Measurements from ENCODE around the gene ACSM2B. TPM values are rescaled to one million over a fixed set of nuclear protein-coding genes. Genes with fewer than 3 reads are reported as not detected.

The ACSM2B gene
- total RNA-seq, 4 donors from 2014 or later, result 0.16 to 0.60 TPM; not detected in 2

GRCh38 chr16:20519231-20519630, 56.9 kb downstream of the ACSM2B start:
- no peaks in the 10 kb centered on the region for H3K27me3 ChIP-seq
- DNase-seq (no peak), ATAC-seq (no peak)
- intact Hi-C loops (cut with DNase I; ENCODE audit: low total_unique reads) (no loop called here), in situ Hi-C loops (cut with MboI; ENCODE audit: low sequenced_read_pairs in 4 of 4) (no loop called here)
- no peak for TF ChIP-seq POLR2A (IDR thresholded peaks at IDR 0.05)
- TF ChIP-seq CTCF (IDR thresholded peaks at IDR 0.05 in 4 of 5, conservative IDR thresholded peaks at IDR 0.05 in 1 of 5), result no peak
- H3K36me3 ChIP-seq, result no peaks in the 10 kb centered on the region
- H3K9me3 ChIP-seq, result no peaks in the 10 kb centered on the region
- no peaks in the 10 kb centered on the region for H3K4me1 ChIP-seq
- no peak overlapping the region for H3K27ac ChIP-seq
- no peak overlapping the region for H3K4me3 ChIP-seq

- Histone ChIP-seq H3K4me1 (no peaks in the 10 kb centered on the region), H3K27me3 (no peaks in the 10 kb centered on the region), H3K4me3 (no peak overlapping the region), H3K36me3 (no peaks in the 10 kb centered on the region), H3K27ac (no peak overlapping the region), H3K9me3 (no peaks in the 10 kb centered on the region)
- in situ Hi-C loops (cut with MboI; ENCODE audit: low sequenced_read_pairs in 4 of 4) (no loop called here), intact Hi-C loops (cut with DNase I; ENCODE audit: low total_unique reads) (no loop called here)
- ATAC-seq (no peak), DNase-seq (no peak)
- no peak for TF ChIP-seq CTCF (IDR thresholded peaks at IDR 0.05 in 4 of 5, conservative IDR thresholded peaks at IDR 0.05 in 1 of 5)
- TF ChIP-seq POLR2A (IDR thresholded peaks at IDR 0.05), result no peak
These were observed 59.0 kb downstream of the ACSM2B start for GRCh38 chr16:20517149-20517548.

- no peak for TF ChIP-seq POLR2A (IDR thresholded peaks at IDR 0.05)
- no peak overlapping the region for H3K27ac ChIP-seq
- H3K9me3 ChIP-seq, result no peaks in the 10 kb centered on the region
- H3K4me1 ChIP-seq, result no peaks in the 10 kb centered on the region
- H3K36me3 ChIP-seq, result no peaks in the 10 kb centered on the region
- intact Hi-C loops (cut with DNase I; ENCODE audit: low total_unique reads), result no loop called here
- ATAC-seq (no peak), DNase-seq (no peak)
- no peaks in the 10 kb centered on the region for H3K27me3 ChIP-seq
- H3K4me3 ChIP-seq, result no peak overlapping the region
- in situ Hi-C loops (cut with MboI; ENCODE audit: low sequenced_read_pairs in 4 of 4), result no loop called here
These were observed 60.5 kb downstream of the ACSM2B start for GRCh38 chr16:20515688-20516090.

GRCh38 chr16:20510323-20510722, 65.8 kb downstream of the ACSM2B start:
- Histone ChIP-seq H3K27me3 (no peaks in the 10 kb centered on the region), H3K27ac (no peak overlapping the region), H3K4me1 (no peaks in the 10 kb centered on the region), H3K4me3 (no peak overlapping the region), H3K9me3 (no peaks in the 10 kb centered on the region), H3K36me3 (no peaks in the 10 kb centered on the region)
- DNase-seq, result no peak
- in situ Hi-C loops (cut with MboI; ENCODE audit: low sequenced_read_pairs in 4 of 4) (no loop called here), intact Hi-C loops (cut with DNase I; ENCODE audit: low total_unique reads) (no loop called here)
- no peak for ATAC-seq
- TF ChIP-seq POLR2A (IDR thresholded peaks at IDR 0.05), result no peak
- TF ChIP-seq CTCF (IDR thresholded peaks at IDR 0.05 in 4 of 5, conservative IDR thresholded peaks at IDR 0.05 in 1 of 5), result no peak

GRCh38 chr16:20507280-20507679, 68.9 kb downstream of the ACSM2B start:
- no peak for ATAC-seq
- Histone ChIP-seq H3K27me3 (no peaks in the 10 kb centered on the region), H3K36me3 (no peaks in the 10 kb centered on the region), H3K4me3 (no peak overlapping the region), H3K27ac (no peak overlapping the region), H3K9me3 (no peaks in the 10 kb centered on the region), H3K4me1 (no peaks in the 10 kb centered on the region)
- no peak for DNase-seq
- TF ChIP-seq CTCF (IDR thresholded peaks at IDR 0.05 in 4 of 5, conservative IDR thresholded peaks at IDR 0.05 in 1 of 5) (no peak), POLR2A (IDR thresholded peaks at IDR 0.05) (no peak)
- in situ Hi-C loops (cut with MboI; ENCODE audit: low sequenced_read_pairs in 4 of 4), result no loop called here
- intact Hi-C loops (cut with DNase I; ENCODE audit: low total_unique reads), result no loop called here

Measured in gastrocnemius medialis (tissue), 4 donors.